MCF 10A (cell line): ENCODE measurements around the gene TRMT1L. TPM values are rescaled to one million over a fixed set of nuclear protein-coding genes. Genes with fewer than 3 reads are reported as not detected.

Experiments used
- BruUV-seq: library from RNA; stranded (reverse); fragments of 400-500 nt; replicated peaks from 2 replicates; lab custom pipeline; 2021; lab: Mats Ljungman, UMichigan
- CTCF ChIA-PET: fragments of 300-600 bp; sonication (Branson Sonifier 250); formaldehyde crosslinking; extraction: SDS; loops from one replicate; lab custom pipeline; 2021; ENCODE audit warnings: antibody characterized with exemption, inconsistent platforms; lab: Yijun Ruan, JAX
- POLR2A ChIA-PET: fragments of 300-600, 350-650 bp; sonication (Branson Sonifier 250); formaldehyde crosslinking; extraction: SDS; loops from one replicate; lab custom pipeline; 2020; ENCODE audit warnings: antibody characterized with exemption, inconsistent platforms; lab: Yijun Ruan, JAX
- DNase-seq: peaks from one replicate; pipeline ENCODE4 v3.0.0-alpha.2; 2018; ENCODE audit not compliant: unreplicated experiment
- H3K27ac Mint-ChIP-seq: one replicate; pipeline ENCODE4 v1.8.0; 2022; ENCODE audit warnings: mild to moderate bottlenecking, low read depth, mixed read lengths; ENCODE audit not compliant: unreplicated experiment
- H3K27me3 Mint-ChIP-seq: one replicate; pipeline ENCODE4 v1.8.0; 2022; ENCODE audit warnings: mixed read lengths; ENCODE audit not compliant: insufficient read depth, unreplicated experiment
- H3K36me3 Mint-ChIP-seq: one replicate; pipeline ENCODE4 v1.8.0; 2022; ENCODE audit warnings: mild to moderate bottlenecking, moderate library complexity, mixed read lengths; ENCODE audit not compliant: insufficient read depth, unreplicated experiment
- H3K4me1 Mint-ChIP-seq: one replicate; pipeline ENCODE4 v1.8.0; 2022; ENCODE audit warnings: mixed read lengths; ENCODE audit not compliant: insufficient read depth, unreplicated experiment
- H3K4me3 Mint-ChIP-seq: one replicate; pipeline ENCODE4 v1.8.0; 2022; ENCODE audit warnings: mild to moderate bottlenecking, moderate library complexity, mixed read lengths; ENCODE audit not compliant: unreplicated experiment
- H3K9me3 Mint-ChIP-seq: one replicate; pipeline ENCODE4 v1.8.0; 2022; ENCODE audit warnings: mixed read lengths; ENCODE audit not compliant: unreplicated experiment
- CTCF ChIP-seq: fragments of 200-600 bp; IDR thresholded peaks from one replicate; pipeline ENCODE4 v1.8.0; 2022; ENCODE audit warnings: antibody characterized with exemption, mild to moderate bottlenecking; ENCODE audit not compliant: unreplicated experiment
- intact Hi-C: fragments of 100-400 bp; cut with micrococcal nuclease; formaldehyde crosslinking; loops from 2 replicates; pipeline ENCODE4 v1.14.1; 2022
- total RNA-seq: library from RNA; stranded (reverse); gene quantifications from 2 replicates; pipeline ENCODE4 v1.2.3, GENCODE V29; 2022

The TRMT1L gene
- total RNA-seq, 1 experiment from 2014 or later, result 23.4 TPM

- Mint-ChIP-seq H3K9me3 (no peaks in the 10 kb centered on the region), H3K27ac (peak overlapping the region; percentile 98), H3K4me1 (peaks cover 41% of the 10 kb centered on the region), H3K4me3 (peak overlapping the region; percentile 83), H3K36me3 (peaks cover 9% of the 10 kb centered on the region), H3K27me3 (no peaks in the 10 kb centered on the region)
- BruUV-seq, result no TSS peak
- DNase-seq, result peak; percentile 10
- no peak for TF ChIP-seq CTCF
- intact Hi-C loops, result loop anchor here (1.0 to 5.0 kb wide), 6 partner anchors 110 to 407 kb away; partner anchors contain the start of genes EDEM3, IVNS1ABP and RNF2
- POLR2A ChIA-PET, result interaction anchor here (0.6 to 5.9 kb wide), 19 partner anchors 9 to 1223 kb away, joined by 3 to 40 read pairs (median 4); partner anchors contain the start of genes EDEM3, IVNS1ABP, ODR4 and RNF2
- CTCF ChIA-PET, result interaction anchor here (0.5 to 2.1 kb wide), 7 partner anchors 14 to 525 kb away, joined by 3 to 6 read pairs (median 4); no protein-coding TSS in a partner anchor
Observed at GRCh38 chr1:185155600-185156287, 1.0 kb downstream of the TRMT1L start.

- ChIA-PET CTCF (interaction anchor here (0.6 to 2.1 kb wide), 5 partner anchors 14 to 1050 kb away, joined by 3 to 5 read pairs (median 4); no protein-coding TSS in a partner anchor), POLR2A (interaction anchor here (0.6 to 5.9 kb wide), 8 partner anchors 10 to 1220 kb away, joined by 3 to 40 read pairs (median 24); partner anchors contain the start of genes EDEM3, IVNS1ABP, ODR4 and RNF2)
- Mint-ChIP-seq H3K9me3 (no peaks in the 10 kb centered on the region), H3K27ac (peak overlapping the region; percentile 98), H3K36me3 (peaks cover 16% of the 10 kb centered on the region), H3K4me3 (peak overlapping the region; percentile 83), H3K27me3 (no peaks in the 10 kb centered on the region), H3K4me1 (peaks cover 38% of the 10 kb centered on the region)
- no TSS peak for BruUV-seq
- no peak for DNase-seq
- intact Hi-C loops, result loop anchor here (5.0 kb wide), 5 partner anchors 162 to 407 kb away; partner anchors contain the start of genes EDEM3 and IVNS1ABP
- no peak for TF ChIP-seq CTCF
Observed at GRCh38 chr1:185154912-185155513, 1.7 kb downstream of the TRMT1L start.

GRCh38 chr1:185152187-185152767 is 4.5 kb downstream of the TRMT1L start:
- no peak for TF ChIP-seq CTCF
- BruUV-seq, result no TSS peak
- ChIA-PET POLR2A (interaction anchor here (0.7 kb wide), 1 partner anchor 399 kb away, joined by 3 read pairs; no protein-coding TSS in a partner anchor), CTCF (interaction anchor here (0.6 to 0.8 kb wide), 2 partner anchors 18 to 49 kb away, joined by 3 to 4 read pairs; no protein-coding TSS in a partner anchor)
- Mint-ChIP-seq H3K27me3 (no peaks in the 10 kb centered on the region), H3K27ac (no peak overlapping the region), H3K4me1 (peaks cover 29% of the 10 kb centered on the region), H3K9me3 (no peaks in the 10 kb centered on the region), H3K4me3 (no peak overlapping the region), H3K36me3 (peaks cover 42% of the 10 kb centered on the region)
- DNase-seq, result no peak
- intact Hi-C loops, result no loop called here
